ENCODE measurements around the gene HPD. TPM values are rescaled to one million over a fixed set of nuclear protein-coding genes. Genes with fewer than 3 reads are reported as not detected.

HPD gene
- total and polyA plus RNA-seq, 2 of the 4 experiments (the other 2 are of a cell fraction): 0.15 to 0.18 TPM

- peaks cover 63% of the 10 kb centered on the region for H4K20me1 ChIP-seq (ENCODE audit: insufficient read depth, low read length)
- peak overlapping the region; percentile 58 for H3K27ac ChIP-seq (ENCODE audit: insufficient read depth, low read length)
- H4K91ac ChIP-seq (ENCODE audit: insufficient read depth, low read depth, low read length): peak overlapping the region; percentile 15; the same call in 1 of the 2 replicates
- no peak for ATAC-seq (ENCODE audit: low read depth)
- H2BK120ac ChIP-seq (ENCODE audit: low read depth, low read length): no peak overlapping the region
- no peaks in the 10 kb centered on the region for H3K27me3 ChIP-seq (ENCODE audit: control insufficient read depth, insufficient read depth, low read length)
- H3K4me2 ChIP-seq (ENCODE audit: low read depth, low read length): peak overlapping the region; percentile 88
- H3K23ac ChIP-seq (ENCODE audit: low read depth, low read length): peak overlapping the region; percentile 41
- CTCF ChIA-PET: interaction anchor here (1.3 to 4.1 kb wide), 3 partner anchors 9 to 16 kb away, joined by 6 to 49 read pairs (median 8); partner anchors contain the start of gene RHOF
- no peak overlapping the region; a peak in 1 of 4 replicates for H4K8ac ChIP-seq (ENCODE audit: low read depth in 2 of 2, low read length in 2 of 2)
- peaks cover 20% of the 10 kb centered on the region for H3K4me1 ChIP-seq (ENCODE audit: control insufficient read depth, insufficient read depth, low read length)
- dilution Hi-C loops (cut with HindIII; ENCODE audit: low sequenced_read_pairs, unreplicated experiment): no loop called here
- DNase-seq: no peak
- intact Hi-C loops (cut with micrococcal nuclease): no loop called here
- H3K56ac ChIP-seq (ENCODE audit: extremely low read depth, insufficient read depth, low read length): 0 out of 2 replicates have a peak overlapping the region, but pooled peaks have one; percentile 21
- peak overlapping the region; percentile 71; the same call in 1 of the 2 replicates for H3K4ac ChIP-seq (ENCODE audit: low read depth, low read length)
- no peak overlapping the region for H2BK20ac ChIP-seq (ENCODE audit: low read depth, low read length)
- H3K4me3 ChIP-seq (ENCODE audit: insufficient read depth, low read depth, low read length): peak overlapping the region; percentile 45; the same call in 1 of the 2 replicates
- H2BK15ac ChIP-seq (ENCODE audit: low read depth, low read length): no peak overlapping the region
- H3K9me3 ChIP-seq (ENCODE audit: control insufficient read depth, insufficient read depth, low read length): no peaks in the 10 kb centered on the region
- H4K5ac ChIP-seq (ENCODE audit: low read depth, low read length): no peak overlapping the region
- H3K9ac ChIP-seq (ENCODE audit: low read depth, low read length): peak overlapping the region; percentile 39
- no peak for TF ChIP-seq FOS (IDR thresholded peaks at IDR 0.05; ENCODE audit: low read depth, low read length)
- peak; percentile 77 for TF ChIP-seq CEBPB (IDR thresholded peaks at IDR 0.05; ENCODE audit: low read depth, low read length)
- H3K79me1 ChIP-seq (ENCODE audit: low read depth in 1 of 2, low read length in 2 of 2): peaks cover 31 to 76% of the 10 kb centered on the region in 2 experiments
- no peaks in the 10 kb centered on the region for H3K9me1 ChIP-seq (ENCODE audit: insufficient read depth, low read length)
- no TSS peak for BruUV-seq (replicated peaks)
- H3K14ac ChIP-seq (replicated peaks; ENCODE audit: low read depth, low read length): peak overlapping the region; percentile 13; the same call in 1 of the 2 replicates
- H3K36me3 ChIP-seq (ENCODE audit: control insufficient read depth, insufficient read depth, low read length): peaks cover 56% of the 10 kb centered on the region
- peak overlapping the region; percentile 81 for H2AFZ ChIP-seq (replicated peaks; ENCODE audit: low read length, poor library complexity)
- H2BK5ac ChIP-seq (ENCODE audit: low read depth, low read length, poor library complexity, severe bottlenecking): peak overlapping the region; percentile 53
- peak overlapping the region; percentile 20; the same call in 1 of the 2 replicates for H2AK5ac ChIP-seq (ENCODE audit: low read depth, low read length)
- in situ Hi-C loops (cut with MboI; ENCODE audit: low sequenced_read_pairs): no loop called here
- POLR2A ChIA-PET (ENCODE audit: unreplicated experiment): interaction anchor here (0.8 to 2.4 kb wide), 3 partner anchors 9 to 17 kb away, joined by 3 to 20 read pairs (median 10); partner anchors contain the start of gene RHOF
- no peak overlapping the region for H3K18ac ChIP-seq (ENCODE audit: low read depth, low read length)
- WGBS, 2 experiments (ENCODE audit: extremely low coverage in 2 of 2, insufficient read length in 1 of 2): no CpG with 5 or more reads among the region's 6 CpGs
- H2AK9ac ChIP-seq (replicated peaks; ENCODE audit: low read depth, low read length, poor library complexity): peak overlapping the region; percentile 94
These were observed 47.7 kb downstream of the HPD start for GRCh38 chr12:121810833-121811433.
